Measurements from ENCODE around the gene PDE4D. TPM values are rescaled to one million over a fixed set of nuclear protein-coding genes. Genes with fewer than 3 reads are reported as not detected.

The PDE4D gene
- total RNA-seq, 1 donor from 2014 or later, result 34.5 TPM

- Histone ChIP-seq H3K4me1 (no peaks in the 10 kb centered on the region), H3K9me3 (replicated peaks) (no peaks in the 10 kb centered on the region), H3K36me3 (no peaks in the 10 kb centered on the region), H3K4me3 (no peak overlapping the region), H3K27me3 (ENCODE audit: low read depth) (no peaks in the 10 kb centered on the region), H3K27ac (replicated peaks) (no peak overlapping the region)
- DNase-seq, result no peak
- TF ChIP-seq CTCF (IDR thresholded peaks at IDR 0.05; ENCODE audit: borderline replicate concordance), result no peak
- intact Hi-C loops (cut with micrococcal nuclease), result no loop called here
These were observed 170.7 kb downstream of the PDE4D start for GRCh38 chr5:59722874-59723273.

- no peak overlapping the region for H3K4me3 ChIP-seq
- H3K9me3 ChIP-seq (replicated peaks), result no peaks in the 10 kb centered on the region
- H3K27ac ChIP-seq (replicated peaks), result no peak overlapping the region
- no peaks in the 10 kb centered on the region for H3K36me3 ChIP-seq
- H3K4me1 ChIP-seq, result no peaks in the 10 kb centered on the region
- no peak for DNase-seq
- no peaks in the 10 kb centered on the region for H3K27me3 ChIP-seq (ENCODE audit: low read depth)
- TF ChIP-seq CTCF (IDR thresholded peaks at IDR 0.05; ENCODE audit: borderline replicate concordance), result no peak
- intact Hi-C loops (cut with micrococcal nuclease), result no loop called here
These were observed 171.8 kb downstream of the PDE4D start for GRCh38 chr5:59721741-59722140.

DNA sequence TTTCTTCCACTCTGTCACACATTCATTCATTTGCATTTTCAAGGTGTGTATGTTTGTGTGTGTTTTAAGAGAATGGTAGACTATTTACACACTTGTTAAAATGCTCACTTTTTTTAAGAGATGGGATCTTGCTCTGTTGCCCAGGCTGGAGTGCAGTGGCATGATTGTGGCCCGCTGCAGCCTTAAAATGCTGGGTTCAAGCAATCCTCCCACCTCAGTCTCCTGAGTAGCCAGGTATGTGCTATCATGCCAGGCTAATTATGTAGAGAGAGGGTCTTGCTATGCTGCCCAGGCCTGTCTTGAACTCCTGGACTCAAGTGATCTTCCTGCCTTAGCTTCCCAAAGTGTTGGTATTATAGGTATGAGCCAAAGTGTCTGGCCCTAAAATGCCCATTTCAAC, 173.5 kb downstream of the PDE4D start:
- H3K36me3 ChIP-seq, result no peaks in the 10 kb centered on the region
- H3K27ac ChIP-seq (replicated peaks), result no peak overlapping the region
- H3K4me1 ChIP-seq, result no peaks in the 10 kb centered on the region
- H3K4me3 ChIP-seq, result no peak overlapping the region
- TF ChIP-seq CTCF (IDR thresholded peaks at IDR 0.05; ENCODE audit: borderline replicate concordance), result no peak
- no peaks in the 10 kb centered on the region for H3K9me3 ChIP-seq (replicated peaks)
- DNase-seq, result no peak
- intact Hi-C loops (cut with micrococcal nuclease), result no loop called here
- no peaks in the 10 kb centered on the region for H3K27me3 ChIP-seq (ENCODE audit: low read depth)

DNA sequence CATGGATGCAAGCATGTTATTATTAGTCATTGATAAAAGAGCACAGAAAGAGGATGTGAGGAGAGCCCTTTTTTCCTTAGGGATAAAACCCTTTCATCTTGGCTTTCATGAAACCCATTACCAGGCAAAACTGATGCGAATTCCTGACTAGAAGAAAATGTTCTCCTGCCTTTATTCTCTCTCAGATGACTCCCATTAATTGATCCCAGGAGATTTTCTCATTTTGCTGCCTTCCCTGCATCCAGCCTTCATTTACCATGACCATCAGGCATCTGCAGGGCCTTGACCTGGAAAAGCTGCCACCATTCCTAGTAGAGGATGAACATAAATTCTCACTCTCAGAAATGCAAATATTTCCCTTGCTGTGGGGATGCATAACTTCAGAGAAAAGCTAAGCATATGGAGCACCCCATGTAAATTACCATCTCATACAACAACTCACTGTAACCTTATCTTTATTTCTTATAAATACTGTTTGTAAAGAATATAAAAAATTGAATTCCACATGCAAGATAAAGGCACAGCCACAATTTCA, 176.5 kb downstream of the PDE4D start:
- Histone ChIP-seq H3K4me3 (no peak overlapping the region), H3K27ac (replicated peaks) (no peak overlapping the region), H3K36me3 (no peaks in the 10 kb centered on the region), H3K27me3 (ENCODE audit: low read depth) (no peaks in the 10 kb centered on the region), H3K9me3 (replicated peaks) (peaks cover 6% of the 10 kb centered on the region), H3K4me1 (no peaks in the 10 kb centered on the region)
- DNase-seq, result no peak
- intact Hi-C loops (cut with micrococcal nuclease), result no loop called here
- no peak for TF ChIP-seq CTCF (IDR thresholded peaks at IDR 0.05; ENCODE audit: borderline replicate concordance)

DNA sequence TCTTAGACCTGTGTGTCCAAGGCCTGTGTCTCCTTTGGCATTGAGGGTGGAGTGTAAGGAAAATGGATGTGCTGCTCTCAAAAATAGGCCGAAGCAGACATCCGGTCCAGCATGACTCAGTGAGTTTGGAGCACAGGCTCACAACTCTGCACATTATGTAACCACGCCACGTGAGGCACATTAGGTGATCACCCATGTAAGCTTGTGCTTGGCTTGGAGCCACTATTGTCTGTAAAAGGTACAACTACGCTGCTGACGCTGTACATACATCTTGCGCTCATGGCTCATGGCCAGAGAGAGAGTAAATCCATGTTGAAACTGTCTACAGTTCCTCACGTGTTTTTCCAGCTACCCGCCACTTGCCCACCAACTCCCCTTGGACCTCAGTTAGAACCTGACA, 177.5 kb downstream of the PDE4D start:
- no peaks in the 10 kb centered on the region for H3K4me1 ChIP-seq
- H3K36me3 ChIP-seq, result no peaks in the 10 kb centered on the region
- H3K9me3 ChIP-seq (replicated peaks), result peaks cover 6% of the 10 kb centered on the region
- H3K27ac ChIP-seq (replicated peaks), result no peak overlapping the region
- DNase-seq, result no peak
- intact Hi-C loops (cut with micrococcal nuclease), result no loop called here
- peaks cover under 1% of the 10 kb centered on the region for H3K27me3 ChIP-seq (ENCODE audit: low read depth)
- no peak for TF ChIP-seq CTCF (IDR thresholded peaks at IDR 0.05; ENCODE audit: borderline replicate concordance)
- no peak overlapping the region for H3K4me3 ChIP-seq

Measured in left ventricle myocardium inferior (tissue), 1 donor.